Activated CD4-positive, CD25-positive, alpha-beta regulatory T cell treated with anti-CD3 and anti-CD28 coated beads, Interleukin-2, amount 50 U/mL, for 16 hours (primary cell): ENCODE data around the gene CYB5RL.
"Not testable (repeated sequence)": the region's sequence is repeated elsewhere in the genome, so short reads cannot be mapped to it uniquely, and the experiment has no call there.

Source experiments
- DNase-seq: peaks from one replicate; pipeline ENCODE4 v3.0.0-alpha.2; 2020; ENCODE audit warnings: low read depth, low spot score

Gene CYB5RL

DNA sequence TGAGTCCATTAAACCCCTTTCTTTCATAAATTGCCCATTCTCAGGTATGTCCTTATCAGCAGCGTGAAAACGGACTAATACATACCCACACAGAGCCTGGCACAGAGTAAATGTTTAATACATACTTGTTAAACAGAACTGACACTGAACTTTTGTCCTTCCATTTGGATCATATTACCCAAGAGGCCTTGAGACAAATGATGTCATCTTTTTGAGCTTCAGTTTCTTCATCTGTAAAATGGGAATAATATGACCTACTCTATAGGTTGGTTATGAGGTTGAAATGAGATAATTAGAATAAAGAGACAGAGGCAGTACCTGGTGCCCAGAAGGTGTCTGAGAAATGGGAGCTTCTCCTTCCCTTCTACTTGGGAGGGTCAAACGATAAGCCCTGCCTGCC lies 13.8 kb downstream of the CYB5RL start:
- no peak for DNase-seq

- DNase-seq = no peak
Measured at GRCh38 chr1:54180701-54181360, 19.0 kb downstream of the CYB5RL start.

- no peak for DNase-seq
Measured at GRCh38 chr1:54178296-54179070, 21.3 kb downstream of the CYB5RL start.

DNA sequence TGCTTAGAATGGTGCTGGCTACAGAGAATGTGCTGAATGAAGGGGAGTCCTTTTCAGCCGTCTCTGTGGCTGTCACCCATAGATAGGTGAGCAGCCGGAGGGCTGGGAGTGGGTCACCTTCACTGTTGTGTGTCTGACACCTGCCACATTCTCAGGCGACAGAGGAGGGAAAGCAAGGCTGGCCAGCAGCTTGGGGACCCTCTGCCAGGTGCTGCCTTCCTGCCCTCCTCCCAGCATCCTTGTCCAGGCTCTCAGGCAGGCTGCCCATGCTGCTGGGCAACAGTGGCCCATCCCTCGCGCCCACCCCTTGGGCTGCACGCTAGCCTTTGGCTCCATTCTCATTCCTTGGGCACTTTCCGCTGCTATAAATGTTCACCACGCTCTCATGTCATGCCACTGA lies 22.1 kb downstream of the CYB5RL start:
- DNase-seq = no peak

- no peak for DNase-seq
Measured at GRCh38 chr1:54176621-54177327, 23.1 kb downstream of the CYB5RL start.

GRCh38 chr1:54174106-54174505 lies 25.7 kb downstream of the CYB5RL start:
- DNase-seq = no peak

DNA sequence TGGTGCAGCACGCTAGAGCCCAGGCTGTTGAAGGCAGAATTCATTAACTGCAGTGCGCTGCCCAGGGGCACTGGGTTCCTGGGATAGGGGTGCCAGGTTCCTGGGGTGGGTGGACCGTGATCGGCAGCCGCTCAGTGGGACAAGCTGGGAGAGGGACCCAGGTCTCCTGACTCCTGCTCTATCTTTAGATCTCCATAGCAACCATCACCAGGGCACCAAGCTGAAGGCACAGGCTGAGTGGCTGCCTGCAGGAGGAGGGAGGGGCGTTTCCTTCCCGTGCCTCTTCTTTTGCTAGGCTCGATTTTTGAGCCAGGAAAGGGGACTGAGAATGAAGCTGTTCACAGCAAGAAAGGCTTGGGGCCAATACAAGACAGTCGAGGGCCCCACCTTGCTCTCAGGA lies 26.1 kb downstream of the CYB5RL start:
- no peak for DNase-seq

DNA sequence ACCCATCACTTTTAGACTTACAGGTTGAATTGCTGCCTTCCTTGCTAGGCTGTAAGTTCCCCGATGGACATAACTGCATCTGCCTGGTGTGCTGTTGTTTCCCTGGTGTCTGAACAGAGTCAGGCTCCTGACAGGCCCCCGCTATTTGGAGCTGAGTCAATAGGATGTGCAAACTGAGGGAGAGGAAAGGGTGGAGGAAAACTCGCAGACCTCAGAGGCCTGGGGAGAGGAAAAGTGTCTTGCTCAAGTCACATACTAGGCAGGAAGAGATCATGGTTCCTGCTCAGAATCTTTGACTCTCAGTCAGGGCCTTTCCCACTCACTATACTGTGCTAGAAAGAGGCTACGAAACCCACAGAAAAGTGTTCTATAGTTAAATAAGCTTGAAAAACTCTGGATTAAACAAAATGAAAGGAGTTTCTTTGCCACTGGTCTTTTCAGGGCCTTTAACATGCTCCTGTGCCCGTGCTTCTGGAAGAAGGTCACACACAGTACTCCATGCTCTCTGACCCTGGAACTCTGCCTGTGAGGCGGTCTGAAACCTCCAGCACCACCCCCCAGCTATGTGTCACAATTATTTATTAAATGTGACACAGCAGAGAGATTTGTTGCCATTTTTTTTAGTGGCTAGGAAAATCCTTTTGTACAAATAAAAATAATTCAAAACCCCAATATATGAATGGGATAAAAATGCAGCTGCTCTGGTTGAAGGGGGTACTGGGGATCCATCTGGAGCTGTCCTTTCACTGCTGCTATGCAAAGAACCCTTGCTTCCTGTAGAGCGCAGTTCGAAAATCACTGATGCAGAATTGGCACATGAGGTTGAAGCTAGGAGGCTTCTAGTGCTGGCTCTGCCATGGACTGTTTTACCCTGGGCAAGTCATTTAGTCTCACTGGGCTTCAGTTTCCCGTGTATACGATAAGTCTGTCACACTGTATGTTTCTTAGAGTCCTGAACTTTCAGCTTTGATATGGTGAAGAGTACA lies 26.9 kb downstream of the CYB5RL start:
- no peak for DNase-seq

- no peak for DNase-seq
Measured at GRCh38 chr1:54171606-54172005, 28.2 kb downstream of the CYB5RL start.

- DNase-seq = no peak
Measured at GRCh38 chr1:54171016-54171415, 28.8 kb downstream of the CYB5RL start.

DNA sequence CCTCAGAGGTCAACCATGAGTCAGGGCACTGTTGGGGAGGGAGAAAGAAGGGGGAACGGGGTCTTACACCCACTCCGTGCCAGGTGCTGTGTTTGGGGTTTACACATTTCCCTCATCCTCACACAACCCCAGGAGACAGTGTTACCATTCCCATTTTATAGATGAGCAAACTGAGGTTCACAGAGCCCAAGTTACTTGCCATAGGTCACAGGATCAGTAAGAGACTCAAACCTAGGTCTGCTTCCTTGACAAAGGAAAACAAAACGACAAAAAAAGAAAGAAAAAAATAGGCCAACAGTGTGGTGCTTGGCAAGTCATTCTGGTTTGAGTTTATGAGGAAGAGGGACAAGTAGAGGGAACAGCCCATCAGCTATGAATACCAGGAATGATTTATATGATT lies 30.8 kb downstream of the CYB5RL start:
- DNase-seq = no peak

GRCh38 chr1:54168206-54168965 lies 31.4 kb downstream of the CYB5RL start:
- no peak for DNase-seq

DNA sequence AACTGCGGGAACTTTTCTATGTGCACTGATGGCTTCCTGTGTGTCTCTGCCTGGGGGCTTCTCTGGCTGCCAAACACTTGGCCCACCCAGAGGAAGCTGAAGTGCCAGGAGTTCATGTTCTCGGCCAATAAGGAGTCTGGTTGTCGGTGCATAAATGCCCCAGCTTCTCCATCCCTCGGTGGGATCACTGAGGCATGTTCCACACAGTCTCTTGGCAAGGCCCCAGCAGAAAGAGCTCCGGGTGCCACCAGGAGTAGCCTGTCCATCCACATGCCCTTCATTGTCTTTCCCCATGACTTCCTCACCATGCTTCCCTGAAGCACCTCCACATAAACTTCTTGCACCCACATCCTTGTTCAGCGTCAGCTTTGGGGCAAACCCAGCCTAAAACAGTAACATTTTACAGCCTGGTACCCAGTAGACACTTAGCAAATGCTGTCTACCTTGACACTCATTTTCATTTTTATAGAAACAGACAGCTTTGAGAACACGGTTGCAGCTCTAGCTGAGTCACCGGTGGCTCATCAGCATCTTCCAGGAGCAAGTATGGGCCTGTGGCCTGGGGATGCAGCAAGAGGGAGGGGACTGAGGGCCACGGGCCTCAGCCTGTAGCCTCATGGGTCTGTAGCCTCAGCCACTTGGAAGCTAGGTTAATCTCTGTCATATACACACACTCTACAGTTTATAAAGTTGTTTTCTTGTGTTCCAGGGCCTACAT lies 32.2 kb downstream of the CYB5RL start:
- DNase-seq = no peak

- not testable (repeated sequence) for DNase-seq
Measured at GRCh38 chr1:54166357-54166756, 33.5 kb downstream of the CYB5RL start.

DNA sequence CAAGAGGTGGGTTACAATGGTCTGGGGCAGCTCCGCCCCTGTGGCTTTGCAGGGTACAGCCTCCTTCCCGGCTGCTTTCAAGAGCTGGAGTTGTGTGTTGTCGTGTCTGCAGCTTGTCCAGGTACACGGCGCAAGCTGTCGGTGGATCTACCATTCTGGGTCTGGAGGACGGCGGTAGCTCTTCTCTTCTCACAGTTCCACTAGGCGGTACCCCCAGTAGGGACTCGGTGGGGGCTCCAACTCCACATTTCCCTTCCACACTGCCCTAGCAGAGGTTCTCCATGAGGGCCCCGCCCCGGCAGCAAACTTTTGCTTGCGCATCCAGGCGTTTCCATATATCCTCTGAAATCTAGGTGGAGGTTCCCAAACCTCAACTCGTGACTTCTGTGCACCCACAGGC lies 34.7 kb downstream of the CYB5RL start:
- DNase-seq = no peak

DNA sequence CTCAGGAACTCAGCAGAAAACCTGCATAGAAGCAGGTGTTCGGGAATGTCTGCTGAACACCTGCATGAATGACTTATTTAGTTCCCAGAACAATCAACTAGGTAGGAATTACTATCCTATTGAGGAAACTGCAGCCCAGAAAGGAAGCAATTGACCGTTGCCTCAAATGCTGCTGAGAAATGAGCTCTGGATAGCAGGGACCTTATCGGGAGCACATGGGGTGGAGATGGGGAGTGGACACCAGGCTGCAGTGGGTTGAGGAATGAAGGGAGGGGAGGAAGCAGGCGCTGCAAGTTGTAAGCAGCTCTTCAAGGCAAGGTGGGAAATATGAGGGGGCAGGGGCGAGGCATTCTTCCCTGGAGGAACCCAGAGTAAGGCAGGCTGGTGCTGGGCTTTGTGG lies 36.3 kb downstream of the CYB5RL start:
- no peak for DNase-seq

GRCh38 chr1:54163051-54163450 lies 36.8 kb downstream of the CYB5RL start:
- no peak for DNase-seq

- DNase-seq = no peak
Measured at GRCh38 chr1:54161495-54162168, 38.2 kb downstream of the CYB5RL start.

- no peak for DNase-seq
Measured at GRCh38 chr1:54160351-54160750, 39.5 kb downstream of the CYB5RL start.
